Measurements from ENCODE around the gene IVD. TPM values are rescaled to one million over a fixed set of nuclear protein-coding genes. Genes with fewer than 3 reads are reported as not detected.

The IVD gene
- total and polyA plus RNA-seq, 12 donors = 61.0 to 252 (median 140) TPM

- intact Hi-C loops (cut with DNase I) = loop anchor here in 1 of 2 donors (10.0 kb wide), 1 partner anchor 48 kb away; no protein-coding TSS in a partner anchor
- H3K27ac ChIP-seq = peak overlapping the region in 1 of 5 donors; percentile 17
- TF ChIP-seq CTCF (IDR thresholded peaks at IDR 0.05) = no peak
- no peak for TF ChIP-seq POLR2A (IDR thresholded peaks at IDR 0.05)
- no peaks in the 10 kb centered on the region for H3K9me3 ChIP-seq (replicated peaks in 1 of 3)
- peak; percentile 47 to 79 (median 69) for DNase-seq
- WGBS, 4 donors = 81 to 87% (median 85%) methylated on average over 14 of the region's 14 CpGs
- H3K4me3 ChIP-seq = no peak overlapping the region
- H3K27me3 ChIP-seq = no peaks in the 10 kb centered on the region
- H3K36me3 ChIP-seq (replicated peaks in 1 of 2) = no peaks in the 10 kb centered on the region
- H3K4me1 ChIP-seq (replicated peaks in 1 of 2) = peaks cover 0 to 14% of the 10 kb centered on the region in 2 donors
Observed at GRCh38 chr15:40366457-40367370, 38.9 kb upstream of the IVD start.

- peak overlapping the region in 1 of 5 donors; percentile 17 for H3K27ac ChIP-seq
- no peaks in the 10 kb centered on the region for H3K9me3 ChIP-seq (replicated peaks in 1 of 3)
- TF ChIP-seq CTCF (IDR thresholded peaks at IDR 0.05) (no peak), POLR2A (IDR thresholded peaks at IDR 0.05) (no peak)
- DNase-seq = no peak
- no peaks in the 10 kb centered on the region for H3K27me3 ChIP-seq
- no peaks in the 10 kb centered on the region for H3K36me3 ChIP-seq (replicated peaks in 1 of 2)
- intact Hi-C loops (cut with DNase I) = loop anchor here in 1 of 2 donors (10.0 kb wide), 1 partner anchor 47 kb away; no protein-coding TSS in a partner anchor
- no peak overlapping the region for H3K4me3 ChIP-seq
- peaks cover 0 to 14% of the 10 kb centered on the region in 2 donors for H3K4me1 ChIP-seq (replicated peaks in 1 of 2)
- WGBS, 4 donors = 80 to 91% (median 87%) methylated on average over 5 of the region's 5 CpGs
Observed at GRCh38 chr15:40367371-40367685, 38.3 kb upstream of the IVD start.

- Histone ChIP-seq H3K4me3 (peak overlapping the region in 1 of 4 donors; percentile 32), H3K27me3 (no peaks in the 10 kb centered on the region), H3K27ac (peak overlapping the region in 1 of 5 donors; percentile 17), H3K9me3 (replicated peaks in 1 of 3) (no peaks in the 10 kb centered on the region), H3K4me1 (replicated peaks in 1 of 2) (peaks cover 0 to 14% of the 10 kb centered on the region in 2 donors), H3K36me3 (replicated peaks in 1 of 2) (no peaks in the 10 kb centered on the region)
- DNase-seq = peak; percentile 80 to 94 (median 88)
- WGBS, 4 donors = 14 to 23% (median 15%) methylated on average over 10 to 91 of the region's 91 CpGs
- TF ChIP-seq POLR2A (IDR thresholded peaks at IDR 0.05) (no peak), CTCF (IDR thresholded peaks at IDR 0.05) (peak; percentile 60 to 94 (median 81))
- intact Hi-C loops (cut with DNase I) = loop anchor here in 1 of 2 donors (10.0 kb wide), 1 partner anchor 47 kb away; no protein-coding TSS in a partner anchor
Observed at GRCh38 chr15:40367686-40368611, 37.6 kb upstream of the IVD start.
